ENCODE data around the gene TBX5. TPM values are rescaled to one million over a fixed set of nuclear protein-coding genes. Genes with fewer than 3 reads are reported as not detected.
"Not testable (repeated sequence)": the region's sequence is repeated elsewhere in the genome, so short reads cannot be mapped to it uniquely, and the experiment has no call there.

Gene TBX5
- total RNA-seq, 1 donor from 2014 or later = not detected

DNA sequence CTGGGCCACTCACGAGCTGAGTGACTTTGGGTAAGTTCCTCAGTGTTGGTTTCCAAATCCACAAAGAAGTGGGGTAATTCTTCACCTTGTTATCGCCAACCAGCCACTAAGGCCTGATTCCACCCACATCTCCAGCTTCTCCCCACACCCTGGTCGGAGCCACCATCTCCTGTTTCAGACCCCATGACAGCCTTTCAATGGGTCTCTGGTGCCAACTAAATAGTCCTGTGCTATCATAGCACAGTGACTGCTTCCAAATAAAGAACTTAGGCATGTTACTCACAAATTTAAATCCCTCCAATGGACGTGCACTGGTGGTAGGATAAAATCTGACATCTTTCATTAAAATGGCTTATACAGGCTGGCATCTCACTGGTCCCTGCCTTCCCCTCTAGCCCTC is 44.0 kb downstream of the TBX5 start:
- Mint-ChIP-seq H3K4me1 (ENCODE audit: low read depth, unreplicated experiment) (peaks cover 6% of the 10 kb centered on the region), H3K27me3 (ENCODE audit: unreplicated experiment) (peaks cover 2% of the 10 kb centered on the region), H3K4me3 (ENCODE audit: unreplicated experiment) (no peak overlapping the region), H3K9me3 (ENCODE audit: unreplicated experiment) (peaks cover 2% of the 10 kb centered on the region), H3K27ac (ENCODE audit: unreplicated experiment) (no peak overlapping the region), H3K36me3 (ENCODE audit: unreplicated experiment) (peaks cover 7% of the 10 kb centered on the region)
- TF ChIP-seq, protein P1, sequence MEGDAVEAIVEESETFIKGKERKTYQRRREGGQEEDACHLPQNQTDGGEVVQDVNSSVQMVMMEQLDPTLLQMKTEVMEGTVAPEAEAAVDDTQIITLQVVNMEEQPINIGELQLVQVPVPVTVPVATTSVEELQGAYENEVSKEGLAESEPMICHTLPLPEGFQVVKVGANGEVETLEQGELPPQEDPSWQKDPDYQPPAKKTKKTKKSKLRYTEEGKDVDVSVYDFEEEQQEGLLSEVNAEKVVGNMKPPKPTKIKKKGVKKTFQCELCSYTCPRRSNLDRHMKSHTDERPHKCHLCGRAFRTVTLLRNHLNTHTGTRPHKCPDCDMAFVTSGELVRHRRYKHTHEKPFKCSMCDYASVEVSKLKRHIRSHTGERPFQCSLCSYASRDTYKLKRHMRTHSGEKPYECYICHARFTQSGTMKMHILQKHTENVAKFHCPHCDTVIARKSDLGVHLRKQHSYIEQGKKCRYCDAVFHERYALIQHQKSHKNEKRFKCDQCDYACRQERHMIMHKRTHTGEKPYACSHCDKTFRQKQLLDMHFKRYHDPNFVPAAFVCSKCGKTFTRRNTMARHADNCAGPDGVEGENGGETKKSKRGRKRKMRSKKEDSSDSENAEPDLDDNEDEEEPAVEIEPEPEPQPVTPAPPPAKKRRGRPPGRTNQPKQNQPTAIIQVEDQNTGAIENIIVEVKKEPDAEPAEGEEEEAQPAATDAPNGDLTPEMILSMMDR (IDR thresholded peaks at IDR 0.05; ENCODE audit: partially characterized antibody, unreplicated experiment) = no peak
- no peak for DNase-seq

DNA sequence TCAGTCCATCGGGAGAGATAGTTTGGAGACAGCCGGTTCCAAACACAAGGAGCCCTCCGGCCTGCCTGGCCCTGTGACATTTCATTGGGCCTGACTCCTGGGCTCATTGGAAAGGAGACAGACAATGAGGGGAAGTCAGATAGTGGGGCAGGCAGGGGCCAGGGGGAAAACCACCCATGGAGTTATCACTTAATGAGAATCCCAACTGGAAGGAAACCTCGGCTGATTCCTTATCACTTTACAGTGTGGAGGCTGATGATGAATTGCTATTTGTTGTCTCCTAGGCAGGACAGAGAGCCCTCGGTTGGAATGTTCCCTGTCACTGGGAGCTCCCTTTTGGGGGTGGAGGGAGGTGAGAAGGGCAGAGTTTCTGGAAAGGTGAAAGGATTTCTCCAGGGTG is 44.4 kb downstream of the TBX5 start:
- H3K4me1 Mint-ChIP-seq (ENCODE audit: low read depth, unreplicated experiment) = peaks cover 6% of the 10 kb centered on the region
- peaks cover 7% of the 10 kb centered on the region for H3K36me3 Mint-ChIP-seq (ENCODE audit: unreplicated experiment)
- no peak overlapping the region for H3K4me3 Mint-ChIP-seq (ENCODE audit: unreplicated experiment)
- H3K27me3 Mint-ChIP-seq (ENCODE audit: unreplicated experiment) = peaks cover 2% of the 10 kb centered on the region
- TF ChIP-seq, protein P1 (IDR thresholded peaks at IDR 0.05; ENCODE audit: partially characterized antibody, unreplicated experiment) = no peak
- no peak overlapping the region for H3K27ac Mint-ChIP-seq (ENCODE audit: unreplicated experiment)
- no peak for DNase-seq
- H3K9me3 Mint-ChIP-seq (ENCODE audit: unreplicated experiment) = peaks cover 2% of the 10 kb centered on the region

DNA sequence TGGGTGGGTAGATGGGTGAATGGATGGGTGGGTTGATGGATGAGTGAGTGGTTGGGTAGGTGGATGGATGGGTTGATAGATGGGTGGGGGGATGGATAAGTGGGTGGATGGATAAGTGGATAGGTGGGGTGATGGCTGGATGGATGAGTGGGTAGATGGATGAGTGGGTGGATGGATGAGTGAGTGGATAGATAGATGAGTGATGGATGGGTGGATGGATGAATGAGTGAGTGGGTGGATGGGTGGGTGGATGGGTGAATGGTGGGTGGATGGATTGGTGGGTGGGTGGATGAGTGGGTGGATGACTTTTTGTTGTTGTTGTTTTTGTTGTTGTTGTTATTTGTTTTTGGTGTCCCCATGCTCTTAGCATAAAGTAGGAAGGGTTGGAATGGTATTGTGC is 45.5 kb downstream of the TBX5 start:
- H3K4me1 Mint-ChIP-seq (ENCODE audit: low read depth, unreplicated experiment) = peaks cover 6% of the 10 kb centered on the region
- no peak overlapping the region for H3K4me3 Mint-ChIP-seq (ENCODE audit: unreplicated experiment)
- no peaks in the 10 kb centered on the region for H3K36me3 Mint-ChIP-seq (ENCODE audit: unreplicated experiment)
- H3K27ac Mint-ChIP-seq (ENCODE audit: unreplicated experiment) = no peak overlapping the region
- H3K27me3 Mint-ChIP-seq (ENCODE audit: unreplicated experiment) = peaks cover 2% of the 10 kb centered on the region
- DNase-seq = no peak
- H3K9me3 Mint-ChIP-seq (ENCODE audit: unreplicated experiment) = no peaks in the 10 kb centered on the region
- TF ChIP-seq, protein P1 (IDR thresholded peaks at IDR 0.05; ENCODE audit: partially characterized antibody, unreplicated experiment) = no peak

DNA sequence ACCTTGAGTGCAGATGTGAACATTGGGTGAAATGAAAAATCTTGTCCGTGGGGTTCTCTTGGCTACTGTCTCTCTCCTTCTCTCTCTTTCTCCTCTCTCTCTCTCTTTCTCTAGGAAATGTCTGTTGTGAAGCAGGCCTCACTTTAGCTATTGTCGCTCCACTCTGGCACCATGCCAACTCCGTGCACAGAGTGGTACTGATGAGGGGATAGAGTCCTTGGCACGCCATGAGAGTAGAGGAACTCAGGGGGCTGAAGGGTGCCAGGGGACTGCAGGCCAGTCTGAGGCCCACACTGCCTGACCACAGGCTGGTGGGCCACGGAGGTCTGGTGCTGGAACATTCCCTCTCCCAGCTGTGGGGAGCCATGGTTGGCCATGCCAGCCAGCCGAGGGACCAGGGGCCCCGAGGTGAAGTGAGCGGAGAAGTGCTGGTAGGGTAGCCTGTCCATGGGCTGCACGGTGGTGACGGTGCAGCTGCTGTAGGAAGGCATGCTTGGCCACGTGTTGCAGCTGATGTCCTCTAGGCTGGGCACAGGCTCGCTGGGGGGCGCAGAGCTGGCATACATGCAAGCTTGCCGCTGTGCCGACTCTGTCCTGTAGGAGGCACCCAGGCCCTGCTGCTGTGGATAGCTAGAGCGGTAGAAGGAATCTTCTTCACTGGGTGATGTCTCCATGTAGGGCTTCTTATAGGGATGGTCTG is 50.4 kb downstream of the TBX5 start:
- no peak for DNase-seq
- Mint-ChIP-seq H3K4me1 (ENCODE audit: low read depth, unreplicated experiment) (peaks cover 2% of the 10 kb centered on the region), H3K27ac (ENCODE audit: unreplicated experiment) (no peak overlapping the region), H3K27me3 (ENCODE audit: unreplicated experiment) (peaks cover 4% of the 10 kb centered on the region), H3K9me3 (ENCODE audit: unreplicated experiment) (no peaks in the 10 kb centered on the region), H3K36me3 (ENCODE audit: unreplicated experiment) (no peaks in the 10 kb centered on the region), H3K4me3 (ENCODE audit: unreplicated experiment) (no peak overlapping the region)
- TF ChIP-seq, protein P1 (IDR thresholded peaks at IDR 0.05; ENCODE audit: partially characterized antibody, unreplicated experiment) = no peak

DNA sequence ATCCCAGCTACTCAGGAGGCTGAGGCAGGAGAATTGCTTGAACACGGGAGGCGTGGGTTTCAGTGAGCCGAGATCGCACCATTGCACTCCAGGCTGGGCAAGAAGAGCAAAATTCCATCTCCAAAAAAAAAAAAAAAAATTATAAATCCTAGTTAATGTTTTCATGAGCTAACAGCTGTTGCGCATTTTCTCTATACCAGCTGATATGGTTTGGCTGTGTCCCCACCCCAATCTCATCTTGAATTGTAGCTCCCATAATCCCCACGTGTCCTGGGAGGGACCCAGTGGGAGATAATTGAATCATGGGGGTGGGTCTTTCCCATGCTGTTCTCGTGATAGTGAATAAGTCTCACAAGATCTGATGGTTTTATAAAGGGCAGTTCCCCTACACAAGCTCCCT is 56.7 kb downstream of the TBX5 start:
- not testable (repeated sequence) for DNase-seq; H3K36me3 Mint-ChIP-seq (ENCODE audit: unreplicated experiment); H3K4me3 Mint-ChIP-seq (ENCODE audit: unreplicated experiment); H3K4me1 Mint-ChIP-seq (ENCODE audit: low read depth, unreplicated experiment); H3K27me3 Mint-ChIP-seq (ENCODE audit: unreplicated experiment); H3K9me3 Mint-ChIP-seq (ENCODE audit: unreplicated experiment); H3K27ac Mint-ChIP-seq (ENCODE audit: unreplicated experiment)

Measured in glutamatergic neuron (in vitro differentiated cells).